DLD1 (cell line): ENCODE results near the gene MTMR4.
"Not testable (repeated sequence)": the region's sequence is repeated elsewhere in the genome, so short reads cannot be mapped to it uniquely, and the experiment has no call there.

Experiments
- in situ Hi-C: cut with HindIII; loops from 2 replicates; pipeline ENCODE4 v1.10.0; 2017; ENCODE audit warnings: low sequenced_read_pairs

MTMR4 gene

DNA sequence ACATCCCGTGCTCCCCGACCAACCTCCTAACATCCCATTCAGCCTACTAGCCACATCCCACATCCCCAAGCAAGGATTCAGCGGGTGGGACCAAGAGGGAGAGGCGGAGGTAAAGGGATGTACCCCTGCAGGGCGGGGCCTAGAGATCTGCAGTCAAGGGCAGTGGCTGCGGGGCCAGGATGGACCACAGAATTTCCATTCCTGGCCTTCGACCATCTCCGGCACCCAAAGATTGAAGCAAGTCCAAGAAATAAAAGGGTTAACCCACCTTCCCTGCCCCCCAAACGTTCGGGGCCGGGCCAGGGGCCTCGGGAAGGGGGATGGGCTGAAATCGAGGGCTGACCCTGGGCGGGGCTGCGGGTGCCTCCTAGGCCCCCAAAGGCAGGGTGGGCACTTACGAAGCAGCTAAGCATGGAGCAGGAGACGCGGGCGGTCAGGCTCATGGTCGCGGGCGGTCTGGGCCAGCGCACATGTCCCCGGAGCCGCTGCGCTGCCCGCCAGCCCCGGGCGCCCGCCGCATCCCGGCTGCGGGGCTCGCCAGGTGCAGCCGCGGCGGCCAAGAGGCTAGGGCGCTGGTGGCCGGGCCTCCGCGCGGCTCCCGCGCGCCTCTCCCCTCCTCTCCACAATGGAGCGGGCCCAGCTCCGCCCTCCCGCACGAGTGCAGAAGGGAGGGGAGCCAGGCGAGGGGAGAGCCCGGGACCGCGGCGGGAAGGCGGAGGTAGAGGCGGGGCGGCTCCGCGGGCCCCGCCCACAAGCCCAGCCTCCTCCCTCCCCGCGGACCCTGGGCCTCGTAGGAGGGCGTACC is at the start of gene MTMR4:
Gene MTMR4 (minus strand): TSS at position 674 of the 805 bp plus-strand sequence. CDS start 231 bp downstream, at position 443.
- in situ Hi-C loops, result no loop called here

DNA sequence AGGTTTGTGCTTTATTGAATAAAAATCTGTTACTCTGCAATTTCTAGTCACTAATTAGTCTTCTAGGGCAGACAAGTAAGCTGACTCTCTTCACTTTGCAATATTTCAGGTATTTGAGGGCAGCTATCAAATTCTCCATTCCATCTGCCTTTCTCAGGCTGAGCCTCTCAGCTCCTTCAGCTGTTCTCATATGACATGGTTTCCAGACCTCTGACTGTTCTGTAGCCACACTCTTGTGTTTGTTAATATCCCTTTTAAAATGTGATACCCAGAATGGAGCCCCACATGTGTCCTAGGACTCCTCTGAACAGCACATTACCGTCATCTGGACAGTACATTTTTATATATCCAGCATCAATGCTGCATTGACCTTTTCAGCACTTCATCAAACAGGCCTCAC is 46.1 kb upstream of the MTMR4 start:
- in situ Hi-C loops, result no loop called here

DNA sequence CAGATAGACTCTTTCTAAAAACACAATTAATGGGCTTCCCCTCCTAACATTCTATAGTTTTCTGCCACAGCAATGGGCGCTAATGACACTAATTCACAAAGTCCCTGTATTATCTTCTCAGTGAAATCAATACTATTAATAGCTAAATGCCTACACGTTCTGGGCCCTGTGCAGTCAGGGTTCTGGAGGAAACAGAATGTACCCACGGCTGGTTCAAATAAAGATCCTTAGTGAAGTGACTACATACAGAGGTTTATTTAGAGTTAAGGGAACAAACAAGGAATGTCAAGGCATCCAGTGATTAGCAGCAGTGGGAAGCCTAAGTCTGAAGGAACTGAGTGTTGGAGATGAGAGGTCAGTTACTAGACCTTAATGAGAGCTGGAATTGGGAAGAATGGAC is 43.5 kb upstream of the MTMR4 start:
- in situ Hi-C loops, result no loop called here

DNA sequence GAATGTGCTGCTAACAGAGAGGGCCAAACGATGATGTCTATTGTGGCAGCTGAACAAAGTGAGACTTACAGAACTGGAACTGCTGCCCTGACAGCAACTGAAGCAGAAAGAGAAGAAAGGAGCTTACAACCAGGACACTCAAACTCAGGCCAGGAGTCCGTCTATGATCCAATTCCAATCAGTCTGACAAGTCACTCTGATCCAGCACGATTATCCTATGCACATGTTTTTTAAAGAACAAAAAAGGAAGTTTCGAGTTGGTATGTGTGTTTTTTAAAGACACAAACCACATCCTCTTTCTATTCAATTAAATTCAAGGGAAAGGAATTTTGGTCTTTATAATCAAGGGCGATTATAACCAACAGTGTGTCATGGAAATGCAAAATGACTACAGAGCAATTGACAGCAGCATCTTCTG is 42.4 kb upstream of the MTMR4 start:
- in situ Hi-C loops, result no loop called here

DNA sequence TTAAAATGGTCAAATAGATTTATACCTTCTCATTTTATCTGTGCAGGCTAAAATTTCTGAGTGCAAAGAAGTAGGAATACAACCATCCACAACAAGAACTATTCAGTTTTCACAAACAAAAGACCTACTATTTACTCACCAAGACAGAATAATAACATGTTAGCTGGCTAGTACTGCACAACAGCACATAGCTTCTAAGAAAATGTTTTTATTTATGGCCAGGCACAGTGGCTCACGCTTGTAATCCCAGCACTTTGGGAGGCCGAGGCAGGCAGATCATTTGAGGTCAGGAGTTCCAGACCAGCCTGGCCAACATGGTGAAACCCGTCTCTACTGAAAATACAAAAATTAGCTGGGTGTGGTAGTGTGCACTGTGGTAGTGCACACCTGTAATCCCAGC is 40.7 kb upstream of the MTMR4 start:
- in situ Hi-C loops, result not testable (repeated sequence)

DNA sequence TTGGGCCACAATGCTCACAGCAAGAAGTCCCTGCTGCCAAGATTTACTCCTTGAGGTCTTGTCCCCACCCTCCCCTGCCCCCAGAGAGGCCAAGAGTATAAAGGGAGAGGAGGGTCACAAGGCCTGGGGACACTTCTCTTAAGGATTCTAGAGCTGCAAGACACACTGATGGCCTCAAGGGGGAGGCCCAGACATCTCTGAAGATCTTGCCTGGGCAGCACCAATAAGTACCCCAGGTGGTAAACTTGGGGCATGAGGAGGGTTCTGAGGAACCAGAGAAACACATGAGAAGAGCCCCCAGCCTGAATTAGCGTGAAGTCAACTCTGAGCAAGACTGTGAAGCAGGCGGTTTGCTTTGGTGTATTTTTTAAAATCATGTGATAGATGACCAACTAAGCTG is 26.8 kb upstream of the MTMR4 start:
- in situ Hi-C loops, result no loop called here

DNA sequence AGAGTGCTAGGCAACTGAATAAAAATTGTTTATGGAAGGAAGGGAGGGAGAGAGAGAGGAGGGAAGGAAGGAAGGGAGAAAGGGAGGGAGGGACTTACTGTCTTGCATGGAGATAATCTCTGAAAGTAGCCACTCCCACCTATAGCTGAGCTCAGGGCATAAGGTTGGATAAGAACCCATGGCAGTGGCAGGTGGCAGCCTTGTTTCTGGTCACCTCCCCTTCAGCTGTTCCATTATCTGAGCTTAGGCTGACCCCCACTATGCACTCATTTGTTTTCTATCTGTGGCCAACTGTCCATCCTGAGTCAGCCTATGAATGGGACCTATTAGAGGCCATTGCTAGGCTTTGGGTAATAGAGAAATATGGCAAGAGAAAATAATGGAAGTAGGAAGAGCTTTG is 25.3 kb upstream of the MTMR4 start:
- in situ Hi-C loops, result no loop called here

DNA sequence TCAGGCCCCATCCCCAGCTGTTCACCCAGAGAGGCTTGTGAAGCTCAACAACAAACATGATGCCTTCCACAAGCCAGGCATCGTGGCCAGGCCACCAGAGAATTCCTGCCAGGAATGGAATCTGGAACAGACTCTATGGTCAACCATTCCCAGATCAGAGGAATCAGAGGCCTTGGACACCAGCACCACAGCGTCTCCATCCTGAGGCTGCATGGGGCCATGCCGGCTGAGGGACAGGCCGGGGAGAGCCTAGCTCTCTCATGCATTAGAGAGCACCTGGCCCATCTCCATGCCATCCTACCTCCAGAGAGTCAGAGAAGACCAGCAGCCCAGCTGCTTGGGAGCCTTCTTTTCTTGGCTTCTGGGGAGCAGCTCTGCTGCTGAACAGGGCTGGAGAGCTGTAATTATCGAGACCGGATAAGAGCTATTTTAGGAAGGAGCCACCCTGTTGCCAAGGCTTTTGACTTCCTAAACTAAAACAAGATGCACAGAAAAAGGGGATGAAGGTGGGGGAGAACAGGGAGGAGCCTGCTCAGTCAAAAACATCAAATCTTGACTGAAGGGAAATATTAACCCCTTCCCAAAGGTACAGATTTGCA is 24.5 kb upstream of the MTMR4 start:
- in situ Hi-C loops, result no loop called here

DNA sequence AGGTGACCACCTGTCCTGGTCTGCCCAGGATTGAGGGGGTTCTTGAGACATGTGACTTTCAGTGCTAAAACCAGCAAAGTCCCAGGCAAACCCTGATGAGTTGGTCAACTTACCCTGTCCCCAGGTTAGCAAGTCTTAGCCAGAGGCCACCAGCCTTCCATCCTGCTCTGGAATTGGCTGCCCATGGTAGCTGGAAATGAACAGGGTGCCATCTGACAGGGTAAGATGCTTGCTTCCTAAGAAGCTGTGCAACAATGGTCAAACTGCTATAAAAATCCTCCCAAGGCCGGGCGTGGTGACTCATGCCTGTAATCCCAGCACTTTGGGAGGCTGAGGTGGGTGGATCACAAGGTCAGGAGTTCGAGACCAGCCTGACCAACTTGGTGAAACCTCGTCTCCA is 22.8 kb upstream of the MTMR4 start:
- in situ Hi-C loops, result no loop called here

DNA sequence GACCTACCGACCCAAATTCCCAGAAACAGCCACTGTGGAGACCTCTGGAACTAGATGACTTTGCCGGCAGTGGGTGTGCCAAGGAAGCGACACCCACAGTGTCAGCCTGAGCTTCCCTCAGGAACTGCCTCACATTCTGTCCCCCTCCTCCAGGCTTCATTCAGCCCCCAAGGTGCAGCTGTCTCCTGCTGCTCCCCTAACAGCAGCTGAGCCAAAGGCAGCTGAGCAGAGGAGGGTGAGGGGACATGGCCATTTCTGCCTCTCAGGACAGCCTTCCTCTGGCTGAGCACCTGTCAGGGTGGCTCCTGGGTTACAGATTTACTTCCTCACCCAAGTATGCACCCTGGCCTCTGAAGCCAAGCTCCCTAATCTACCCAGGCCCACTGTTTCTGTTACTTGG is 22.1 kb upstream of the MTMR4 start:
- in situ Hi-C loops, result no loop called here

DNA sequence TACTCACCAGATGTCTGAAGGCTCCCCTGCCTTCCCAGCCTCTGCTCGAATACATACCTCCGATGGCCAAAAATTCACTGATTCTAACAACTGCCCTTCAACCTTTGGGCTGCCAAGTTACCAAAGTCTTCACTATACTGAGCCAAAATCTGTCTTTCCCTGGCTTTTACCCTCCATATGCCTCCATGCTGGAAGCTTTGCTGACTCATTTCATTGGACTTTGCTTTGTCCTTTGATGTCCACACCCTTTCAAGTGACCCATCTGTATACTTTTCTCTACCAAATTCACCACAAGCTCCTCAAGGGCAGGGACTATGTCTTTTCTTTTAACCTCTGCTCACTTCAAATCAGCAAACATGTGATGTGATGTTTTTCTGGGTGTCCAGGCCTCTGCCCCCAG is 21.0 kb upstream of the MTMR4 start:
- in situ Hi-C loops, result no loop called here

DNA sequence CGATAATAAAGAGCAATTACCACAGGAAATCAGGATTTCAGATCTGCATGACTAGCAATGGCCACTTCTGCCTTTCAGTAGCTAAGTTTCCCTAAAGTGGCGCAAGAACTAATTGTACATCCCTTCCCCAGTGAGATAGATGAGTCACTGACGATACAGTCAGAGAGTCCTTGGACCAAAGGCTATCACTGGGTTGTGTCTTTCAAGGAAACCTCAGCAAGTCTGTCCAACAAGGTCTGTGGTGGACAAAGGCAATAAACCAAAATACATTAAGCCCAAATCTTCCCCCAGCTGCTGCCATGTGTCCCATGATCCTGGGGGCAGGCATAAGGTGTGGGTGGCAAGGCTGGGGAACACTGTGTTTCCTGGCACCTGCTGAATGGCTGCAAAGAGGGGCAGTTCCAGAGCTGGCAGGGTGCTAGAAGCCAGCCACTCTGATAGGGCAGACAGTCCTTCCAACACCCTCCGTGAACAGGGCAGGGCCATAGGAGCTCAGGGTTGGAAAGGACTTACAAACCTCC is 20.5 kb upstream of the MTMR4 start:
- in situ Hi-C loops, result no loop called here

DNA sequence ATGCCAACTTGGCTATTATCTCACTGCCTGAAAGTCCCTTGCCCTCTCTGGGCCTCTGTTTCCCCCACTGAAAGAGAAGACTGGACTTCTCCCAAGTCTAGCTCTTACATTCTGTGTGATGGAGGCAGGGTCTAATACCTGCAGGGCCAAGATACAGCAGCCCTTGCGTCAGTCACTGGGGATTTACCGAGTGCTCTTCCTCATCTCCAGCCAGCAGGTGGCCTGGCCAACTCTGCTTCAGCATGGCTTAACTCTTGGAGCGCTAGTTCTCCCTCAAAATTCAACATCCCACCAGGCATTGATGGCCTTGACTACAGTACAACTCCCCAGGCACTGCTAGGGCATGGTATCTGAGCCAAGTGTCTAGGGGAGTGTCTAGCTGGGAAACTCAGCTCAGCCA is 19.9 kb upstream of the MTMR4 start:
- in situ Hi-C loops, result no loop called here

DNA sequence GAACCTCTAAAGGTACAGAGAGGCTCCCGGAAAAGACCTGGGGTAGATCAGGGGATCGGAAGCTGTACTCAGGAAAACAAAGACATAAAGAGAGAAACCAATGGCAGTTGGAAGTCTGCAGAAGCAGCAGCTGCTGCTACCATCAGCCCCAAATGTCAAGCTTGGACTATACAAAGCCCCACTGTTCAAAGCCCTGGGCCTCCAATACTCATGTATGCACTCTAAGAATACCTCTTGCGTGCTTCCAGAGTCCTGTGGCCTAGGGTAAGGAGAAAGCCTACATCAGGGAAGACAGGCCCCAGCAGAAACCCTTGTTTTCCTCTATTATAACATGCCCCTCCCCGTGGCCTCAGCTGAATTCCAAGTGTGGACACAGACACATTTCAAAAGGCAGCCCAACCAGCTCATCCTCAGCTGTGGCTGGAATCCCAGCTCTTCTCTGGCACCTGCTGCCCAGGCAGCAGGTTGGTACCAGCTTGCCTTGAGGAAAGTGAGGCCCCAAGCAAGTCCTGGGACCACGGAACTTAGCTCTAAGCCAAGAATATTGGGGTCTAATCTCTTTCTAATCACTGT is 19.3 kb upstream of the MTMR4 start:
- in situ Hi-C loops, result no loop called here

DNA sequence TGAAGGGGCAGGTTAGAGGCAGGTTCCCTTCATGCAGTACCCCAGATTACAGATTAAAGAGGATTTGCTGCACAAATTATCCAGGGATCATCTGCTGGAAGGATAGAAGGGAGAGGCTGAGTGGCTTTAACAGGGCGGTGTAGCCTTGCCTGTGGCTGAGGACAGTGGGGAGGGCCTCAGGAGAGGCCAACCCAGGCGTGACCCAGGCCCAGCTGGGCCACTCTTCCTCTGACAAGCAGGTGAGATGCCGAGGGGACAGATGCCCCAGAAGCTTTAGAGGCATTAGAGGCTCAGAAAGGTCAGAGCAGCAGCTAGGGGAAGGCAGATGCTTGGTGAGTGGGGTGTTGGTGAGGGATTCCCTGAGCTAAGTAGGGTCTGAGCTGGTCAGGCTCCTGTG is 18.1 kb upstream of the MTMR4 start:
- in situ Hi-C loops, result no loop called here

DNA sequence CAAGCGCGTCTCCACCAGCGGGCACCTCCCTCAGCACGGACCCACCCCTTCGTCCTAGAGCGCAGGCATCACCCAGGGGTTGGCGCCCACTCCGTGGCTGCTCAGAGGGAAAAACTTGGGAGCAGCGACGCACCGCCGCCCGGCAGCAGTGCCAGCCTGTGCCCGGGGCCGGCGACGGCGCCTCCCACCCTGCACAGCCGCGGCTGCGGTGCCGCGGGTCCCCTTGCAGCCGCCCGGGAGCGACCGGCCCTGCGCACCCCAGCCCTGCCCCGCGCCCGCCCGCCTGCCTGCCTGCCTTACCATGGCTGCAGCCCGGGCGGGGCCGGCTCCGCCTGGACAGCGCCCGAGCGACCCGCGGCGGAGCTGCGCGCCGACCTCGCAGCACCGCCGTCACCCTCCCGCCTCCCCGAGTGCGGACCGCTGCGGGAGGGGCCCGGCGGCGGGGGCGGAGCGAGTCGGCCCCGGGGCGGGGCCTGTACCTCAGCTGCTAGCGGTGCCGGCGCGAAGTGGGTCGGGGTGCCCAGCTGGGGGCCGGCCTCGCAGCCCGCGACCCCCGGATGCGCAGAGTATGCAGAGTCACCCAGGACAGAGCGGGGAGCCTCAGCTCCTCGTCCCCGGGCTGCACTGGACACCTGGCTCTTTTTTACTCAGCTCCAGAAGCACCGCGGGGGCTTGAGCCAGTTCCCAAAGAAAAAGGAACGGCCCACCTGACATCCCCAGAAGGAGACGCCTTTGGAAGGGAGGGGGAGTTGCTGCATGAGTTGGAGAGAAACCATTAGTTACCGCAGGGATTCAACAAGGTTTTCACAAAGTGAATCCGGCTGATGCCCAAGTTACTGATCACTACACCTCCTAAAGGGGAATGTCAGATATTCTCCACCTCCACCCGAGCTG is 17.5 kb upstream of the MTMR4 start:
- in situ Hi-C loops, result no loop called here

DNA sequence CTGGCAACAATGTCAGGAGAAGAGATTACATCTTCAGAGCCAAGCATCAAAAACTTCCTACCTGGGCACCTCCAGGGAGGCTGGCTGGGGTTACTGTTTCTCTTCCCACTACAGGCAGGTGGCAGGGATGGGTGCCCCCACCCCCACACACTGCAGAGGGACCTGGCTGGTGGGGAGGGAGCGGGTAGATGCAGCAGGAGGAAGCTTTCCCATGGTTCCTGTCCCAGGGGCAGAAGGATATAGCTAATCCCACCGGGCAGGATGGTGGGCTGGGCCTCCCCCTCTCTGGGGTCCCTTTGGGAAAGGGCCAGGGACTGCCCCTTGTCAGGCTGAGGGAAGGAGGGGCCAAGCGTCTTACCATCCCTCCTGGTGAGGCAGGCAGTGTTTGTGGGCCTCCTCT is 16.7 kb upstream of the MTMR4 start:
- in situ Hi-C loops, result no loop called here

DNA sequence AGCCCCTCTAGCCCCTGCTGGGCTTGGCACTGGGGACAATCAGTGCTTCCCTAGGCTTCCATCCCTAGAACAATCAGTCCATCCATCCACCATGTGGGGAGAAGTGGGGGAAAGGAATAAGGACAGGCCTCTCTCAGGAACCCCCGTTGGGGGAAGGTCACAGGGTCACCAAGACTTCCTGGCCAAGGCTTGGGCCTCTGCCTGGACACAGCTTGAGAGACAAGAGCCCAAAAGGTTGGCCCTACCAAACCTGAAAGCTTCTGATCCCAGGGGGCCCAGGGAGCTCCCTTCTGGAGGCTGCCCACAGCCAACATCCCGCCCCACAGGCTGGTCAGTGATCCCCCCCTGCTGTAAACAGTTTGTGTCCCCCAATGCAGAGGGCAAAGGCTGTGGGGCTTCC is 16.2 kb upstream of the MTMR4 start:
- in situ Hi-C loops, result no loop called here

DNA sequence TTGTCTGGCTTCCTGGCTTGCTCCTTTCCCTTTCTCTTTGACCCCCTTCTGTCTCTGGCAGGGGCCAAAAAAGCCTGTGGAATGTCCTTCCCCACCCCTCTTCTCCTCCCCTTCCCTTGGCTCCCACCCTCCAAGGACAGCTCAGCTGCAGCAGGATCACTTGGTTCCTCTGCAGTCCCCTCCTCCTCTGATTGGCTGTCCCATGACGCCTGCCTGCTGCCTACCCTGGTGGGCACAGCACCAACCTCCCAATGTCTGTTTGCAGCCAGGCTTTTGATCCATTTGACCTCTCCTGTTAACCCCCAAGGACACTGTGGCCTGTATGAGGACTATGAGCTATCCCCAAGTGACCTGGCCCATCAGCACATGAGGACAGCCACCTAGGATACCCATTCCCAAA is 14.8 kb upstream of the MTMR4 start:
- in situ Hi-C loops, result no loop called here

DNA sequence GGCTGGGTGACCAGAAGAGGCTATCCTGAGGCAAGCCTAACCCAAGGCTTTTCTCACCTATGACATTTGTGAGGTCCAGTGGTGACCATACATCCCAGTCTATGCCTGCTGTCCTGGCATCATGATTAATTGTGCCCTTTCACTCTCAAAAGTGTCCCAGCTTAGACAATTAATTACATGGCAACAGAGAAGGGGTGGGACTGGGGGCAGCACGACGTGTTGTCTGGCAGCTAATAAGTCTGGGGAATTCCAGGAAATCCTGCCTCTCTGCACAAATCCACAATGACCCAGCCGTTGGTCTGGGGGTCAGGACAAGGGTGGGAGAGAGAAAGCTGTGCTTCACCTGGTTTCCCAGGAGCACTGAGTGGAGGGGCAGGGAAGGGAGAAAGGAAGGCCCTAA is 14.0 kb upstream of the MTMR4 start:
- in situ Hi-C loops, result no loop called here

DNA sequence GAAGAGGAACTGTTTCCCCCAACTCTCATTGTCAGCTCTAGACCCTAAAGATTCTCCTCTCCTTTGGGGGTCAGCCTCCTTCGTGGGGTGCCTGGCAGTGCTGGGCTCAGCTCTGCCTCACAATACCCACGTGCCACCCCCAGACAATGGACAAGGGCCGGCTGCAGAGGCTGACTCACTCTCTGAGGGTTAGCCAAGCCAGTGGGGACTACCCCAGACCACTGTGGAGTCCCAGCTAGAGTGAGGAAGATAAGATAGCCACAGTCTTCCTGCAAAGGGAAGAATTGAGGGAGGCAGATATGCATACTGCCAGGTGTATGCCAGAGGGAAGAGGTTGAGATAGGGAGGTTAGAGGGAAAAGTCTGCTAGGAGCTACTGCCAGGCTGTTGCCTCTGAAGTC is 13.5 kb upstream of the MTMR4 start:
- in situ Hi-C loops, result no loop called here
